NCI-H2196 (cell line): ENCODE data around the gene MRPL51.
A peak's percentile ranks its signal among the peaks of the same experiment; 100 is the strongest.
"Not testable (repeated sequence)": the region's sequence is repeated elsewhere in the genome, so short reads cannot be mapped to it uniquely, and the experiment has no call there.

ENCODE experiments used
- DNase-seq: peaks from one replicate; lab custom pipeline; 2025; ENCODE audit not compliant: unreplicated experiment; lab: John Stamatoyannopoulos, UW

The MRPL51 gene

DNA sequence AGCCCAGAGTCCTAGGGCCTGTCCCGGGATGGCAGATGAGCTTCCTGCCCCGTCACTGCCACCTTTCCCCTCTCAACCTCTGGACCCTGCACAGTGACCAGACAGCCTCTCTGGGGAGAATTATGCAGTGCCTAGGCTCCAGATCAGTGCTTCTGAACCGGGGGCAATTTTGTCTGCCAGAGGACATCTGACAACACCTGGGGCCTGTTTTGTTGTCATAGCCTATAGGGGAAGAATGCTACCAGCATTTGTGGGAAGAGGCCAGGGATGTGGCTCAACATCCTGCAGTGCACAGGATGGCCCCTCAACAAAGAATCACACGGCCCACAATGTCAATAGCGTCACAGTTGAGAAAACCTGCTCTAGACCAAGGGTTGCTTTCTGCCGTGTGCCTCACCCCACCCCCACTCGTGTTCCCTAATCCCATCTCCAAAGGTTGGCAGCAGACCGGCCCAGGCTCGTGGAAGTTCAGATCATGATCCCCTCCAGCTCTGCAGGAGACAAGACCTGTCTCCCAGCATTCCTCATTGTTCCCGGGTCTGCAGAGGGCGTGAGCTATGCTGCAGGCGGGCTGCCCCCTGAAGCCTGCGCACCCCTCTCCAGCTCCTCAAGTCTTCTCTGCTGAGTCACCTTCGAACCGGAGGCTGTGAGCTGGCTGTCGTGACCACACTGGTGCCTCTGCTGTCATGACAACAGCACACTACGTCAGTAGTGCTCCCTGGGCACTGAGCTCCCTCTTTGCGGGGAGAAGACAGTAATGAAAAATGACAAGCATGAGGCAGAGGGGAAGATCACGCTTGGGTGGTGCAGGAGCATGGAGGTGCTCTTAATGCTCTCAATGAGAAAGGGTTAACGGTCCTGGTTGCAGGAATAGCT, 39.2 kb upstream of the MRPL51 start:
- DNase-seq: peak; percentile 13

DNA sequence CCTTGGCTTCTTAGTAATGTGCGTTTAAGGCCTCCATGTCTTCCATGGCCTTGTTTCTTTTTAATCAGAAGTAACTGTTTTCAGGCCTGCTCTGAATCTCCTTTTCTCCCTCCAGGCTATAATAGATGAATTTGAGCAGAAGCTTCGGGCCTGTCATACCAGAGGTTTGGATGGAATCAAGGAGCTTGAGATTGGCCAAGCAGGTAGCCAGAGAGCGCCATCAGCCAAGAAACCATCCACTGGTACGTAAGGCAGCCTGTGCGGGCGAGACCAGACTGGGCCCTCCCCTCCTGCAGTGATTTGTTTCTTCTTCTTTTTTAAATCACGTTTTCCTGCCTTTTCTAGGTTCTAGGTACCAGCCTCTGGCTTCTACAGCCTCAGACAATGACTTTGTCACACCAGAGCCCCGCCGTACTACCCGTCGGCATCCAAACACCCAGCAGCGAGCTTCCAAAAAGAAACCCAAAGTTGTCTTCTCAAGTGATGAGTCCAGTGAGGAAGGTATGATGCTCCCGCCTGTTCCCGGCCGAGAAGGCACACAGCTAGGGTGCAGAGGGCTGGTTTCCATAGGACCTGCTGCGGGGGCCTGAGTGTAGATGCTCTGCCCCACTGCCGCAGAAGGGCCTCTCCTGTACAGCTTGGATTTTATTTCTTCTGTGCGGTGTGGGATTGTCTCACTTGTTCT, 37.7 kb upstream of the MRPL51 start:
- DNase-seq: no peak

DNA sequence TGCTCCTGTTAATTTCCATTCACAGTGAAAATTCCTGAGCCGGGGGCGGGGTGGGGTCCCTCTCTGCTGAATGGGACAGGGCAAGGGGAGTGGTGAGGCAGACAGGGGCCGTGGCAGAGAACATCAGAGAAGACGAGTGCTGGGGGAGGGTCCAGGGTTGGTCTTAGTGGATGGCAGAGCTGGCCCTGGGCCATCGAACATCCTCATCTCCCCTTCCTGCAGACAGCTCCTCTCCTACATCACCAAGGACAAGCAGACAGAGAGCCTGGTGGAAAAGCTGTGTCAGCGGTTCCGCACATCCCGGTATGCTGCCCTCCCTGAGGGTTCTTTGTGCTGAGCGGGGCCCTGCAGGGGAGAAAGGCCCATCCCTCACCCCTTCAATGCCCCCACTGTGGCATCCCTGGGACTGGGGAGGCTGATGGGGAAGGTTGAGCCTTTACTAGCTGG, 36.3 kb upstream of the MRPL51 start:
- DNase-seq: no peak

DNA sequence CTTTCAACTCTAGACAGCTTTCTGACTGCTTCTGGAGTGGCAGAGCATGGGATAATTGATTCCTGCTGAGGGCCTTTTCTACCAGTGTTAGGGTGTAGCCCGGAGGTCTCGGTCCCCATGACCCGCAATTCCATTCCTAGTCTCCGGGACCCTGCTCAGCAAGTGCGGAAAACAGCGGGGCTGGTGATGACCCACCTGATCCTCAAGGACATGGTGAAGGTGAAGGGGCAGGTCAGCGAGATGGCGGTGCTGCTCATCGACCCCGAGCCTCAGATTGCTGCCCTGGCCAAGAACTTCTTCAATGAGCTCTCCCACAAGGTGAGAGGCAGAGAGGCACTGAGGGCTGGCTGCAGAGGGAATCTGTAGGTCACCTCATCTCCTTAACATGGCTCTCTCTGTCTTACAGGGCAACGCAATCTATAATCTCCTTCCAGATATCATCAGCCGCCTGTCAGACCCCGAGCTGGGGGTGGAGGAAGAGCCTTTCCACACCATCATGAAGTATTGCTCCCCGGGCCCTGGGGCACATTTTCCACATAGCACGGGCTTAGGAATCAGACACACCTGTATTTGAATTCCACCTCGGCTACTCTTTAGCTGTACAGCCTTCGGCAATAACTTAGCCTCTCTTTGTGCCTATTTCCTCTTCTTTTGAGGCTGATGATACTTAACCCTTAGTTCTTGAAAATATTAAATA, 35.6 kb upstream of the MRPL51 start:
- no peak for DNase-seq

DNA sequence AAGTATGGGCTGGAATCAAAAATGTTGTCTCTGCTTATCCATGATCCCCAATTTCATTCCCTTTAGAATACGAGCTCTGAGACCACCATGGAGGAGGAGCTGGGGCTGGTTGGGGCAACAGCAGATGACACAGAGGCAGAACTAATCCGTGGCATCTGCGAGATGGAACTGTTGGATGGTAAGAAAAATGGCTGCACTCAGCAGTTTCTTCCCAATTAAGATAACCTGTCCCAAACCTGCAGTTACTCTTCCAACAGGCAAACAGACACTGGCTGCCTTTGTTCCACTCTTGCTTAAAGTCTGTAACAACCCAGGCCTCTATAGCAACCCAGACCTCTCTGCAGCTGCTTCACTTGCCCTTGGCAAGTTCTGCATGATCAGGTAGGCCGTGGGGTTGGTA, 34.6 kb upstream of the MRPL51 start:
- DNase-seq: no peak

DNA sequence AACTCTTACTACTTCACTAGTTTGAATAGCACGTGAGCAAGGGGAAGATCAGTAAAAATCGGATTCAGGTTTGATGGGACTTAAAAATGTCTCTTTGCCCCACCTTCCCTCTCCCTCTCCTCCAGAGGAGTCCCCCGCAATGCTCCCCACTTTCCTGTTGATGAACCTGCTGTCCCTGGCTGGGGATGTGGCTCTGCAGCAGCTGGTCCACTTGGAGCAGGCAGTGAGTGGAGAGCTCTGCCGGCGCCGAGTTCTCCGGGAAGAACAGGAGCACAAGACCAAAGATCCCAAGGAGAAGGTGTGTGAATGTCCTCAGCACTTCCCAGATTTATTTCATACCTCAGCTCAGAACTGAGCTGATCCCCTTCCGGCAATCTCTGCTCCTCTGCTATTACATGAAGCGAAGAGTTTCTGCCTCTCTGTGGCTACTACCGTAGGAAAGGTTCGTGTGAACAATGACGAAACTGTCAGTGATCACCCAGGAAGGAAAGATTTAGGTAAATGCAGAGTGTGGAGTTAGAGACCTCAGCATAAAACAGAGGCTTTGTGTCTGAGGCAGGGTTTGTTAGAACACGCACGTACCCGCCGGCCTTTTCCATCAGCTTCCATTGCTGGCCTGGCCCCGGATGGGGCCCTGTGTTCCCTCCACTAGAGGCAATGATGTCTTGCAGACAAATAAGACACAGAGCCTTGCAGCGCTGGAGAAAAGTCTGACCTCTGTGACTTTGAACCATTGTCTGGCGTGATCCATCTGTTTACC, 33.9 kb upstream of the MRPL51 start:
- DNase-seq: no peak

DNA sequence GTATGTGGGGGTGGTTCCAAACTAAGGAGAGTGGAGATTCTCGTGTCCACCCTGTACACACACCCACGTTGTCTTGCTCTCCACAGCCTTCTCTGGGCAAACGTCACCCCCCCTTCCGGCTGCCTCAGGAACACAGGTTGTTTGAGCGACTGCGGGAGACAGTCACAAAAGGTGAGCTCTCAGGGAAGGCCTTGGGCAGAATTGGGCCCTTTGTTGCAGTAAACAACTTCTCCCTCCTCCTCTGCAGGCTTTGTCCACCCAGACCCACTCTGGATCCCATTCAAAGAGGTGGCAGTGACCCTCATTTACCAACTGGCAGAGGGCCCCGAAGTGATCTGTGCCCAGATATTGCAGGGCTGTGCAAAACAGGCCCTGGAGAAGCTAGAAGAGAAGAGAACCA, 33.1 kb upstream of the MRPL51 start:
- no peak for DNase-seq

DNA sequence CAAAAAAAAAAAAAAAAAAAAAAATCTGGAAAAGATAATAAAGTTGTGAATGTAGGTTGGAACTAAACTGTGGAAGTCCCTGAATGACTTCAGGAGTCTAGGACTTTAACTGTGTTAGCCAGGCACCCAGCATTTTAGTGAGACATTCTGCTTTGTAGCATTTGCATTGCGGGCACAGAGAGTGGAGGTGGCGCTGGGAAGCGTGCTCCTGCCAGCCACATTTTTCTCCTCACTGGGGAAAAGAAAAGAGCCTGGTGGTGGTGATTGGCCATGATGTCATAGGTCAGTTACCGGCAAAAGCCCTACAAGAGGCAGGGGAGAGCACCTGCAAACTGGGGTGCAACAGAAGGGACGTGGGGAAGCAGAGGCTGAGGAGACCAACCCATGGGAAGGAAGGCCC, 31.6 kb upstream of the MRPL51 start:
- DNase-seq: no peak

DNA sequence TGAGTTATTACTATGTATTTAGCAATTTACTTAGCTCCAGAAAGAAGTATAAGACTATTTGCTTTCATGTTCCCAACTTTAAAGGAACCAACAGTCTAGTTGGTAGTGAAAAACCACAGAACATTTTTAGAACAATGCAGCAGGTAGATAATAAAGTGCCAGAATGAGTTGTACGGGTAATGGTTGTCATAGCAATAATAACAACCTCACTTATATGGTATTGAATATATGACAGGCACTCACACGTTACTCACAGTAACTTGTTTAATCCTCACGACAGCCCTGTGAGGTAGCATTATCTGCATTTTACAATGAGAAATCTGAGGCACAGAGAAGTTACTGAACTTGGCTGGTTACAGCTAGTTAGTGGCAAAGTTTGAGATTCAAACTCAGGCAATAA, 30.6 kb upstream of the MRPL51 start:
- no peak for DNase-seq

DNA sequence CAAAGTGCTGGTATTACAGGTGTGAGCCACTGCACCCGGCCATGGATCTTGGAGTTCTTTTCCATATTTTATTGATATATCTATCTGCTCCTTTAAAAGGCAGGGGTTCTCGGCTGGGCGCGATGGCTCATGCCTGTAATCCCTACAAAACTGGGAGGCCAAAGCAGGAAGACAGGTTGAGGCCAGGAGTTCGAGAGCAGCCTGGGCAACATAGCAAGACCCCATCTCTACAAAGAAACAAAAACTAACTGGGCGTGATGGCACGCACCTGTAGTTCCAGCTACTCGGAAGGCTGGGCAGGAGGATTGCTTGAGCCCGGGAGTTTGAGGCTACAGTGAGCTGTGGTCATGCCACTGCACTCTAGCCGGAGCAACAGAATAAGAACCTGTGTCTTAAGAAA, 29.1 kb upstream of the MRPL51 start:
- no peak for DNase-seq

DNA sequence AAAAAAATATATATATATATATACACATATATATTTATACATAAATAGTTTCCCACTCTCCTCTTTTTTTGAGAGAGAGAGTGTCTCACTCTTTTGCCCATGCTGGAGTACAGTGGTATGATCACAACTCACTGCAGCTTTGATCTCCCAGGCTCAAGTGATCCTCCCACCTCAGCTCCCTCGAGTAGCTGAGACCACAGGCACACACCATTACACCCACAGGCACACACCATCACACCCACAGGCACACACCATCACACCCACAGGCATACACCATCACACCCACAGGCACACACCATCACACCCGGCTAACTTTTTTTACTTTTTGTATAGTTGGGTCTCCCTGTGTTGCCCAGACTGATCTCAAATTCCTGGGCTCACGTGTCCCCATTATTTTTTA, 27.1 kb upstream of the MRPL51 start:
- no peak for DNase-seq

DNA sequence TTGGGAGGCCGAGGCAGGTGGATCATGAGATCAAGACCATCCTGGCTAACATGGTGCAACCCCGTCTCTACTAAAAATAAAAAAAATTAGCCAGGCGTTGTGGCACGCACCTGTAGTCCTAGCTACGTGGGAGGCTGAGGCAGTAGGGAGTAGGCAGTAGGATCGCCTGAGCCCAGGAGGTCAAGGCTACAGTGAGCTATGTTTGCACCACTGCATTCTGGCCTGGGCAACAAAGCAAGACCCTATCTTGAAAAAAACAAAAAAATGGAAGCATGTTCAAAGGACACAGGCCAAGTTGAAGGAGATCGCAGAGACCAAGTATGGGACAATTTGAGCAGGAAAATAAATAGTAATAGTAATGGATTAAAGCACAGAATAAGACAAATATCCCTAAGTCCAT, 15.0 kb upstream of the MRPL51 start:
- DNase-seq: no peak

DNA sequence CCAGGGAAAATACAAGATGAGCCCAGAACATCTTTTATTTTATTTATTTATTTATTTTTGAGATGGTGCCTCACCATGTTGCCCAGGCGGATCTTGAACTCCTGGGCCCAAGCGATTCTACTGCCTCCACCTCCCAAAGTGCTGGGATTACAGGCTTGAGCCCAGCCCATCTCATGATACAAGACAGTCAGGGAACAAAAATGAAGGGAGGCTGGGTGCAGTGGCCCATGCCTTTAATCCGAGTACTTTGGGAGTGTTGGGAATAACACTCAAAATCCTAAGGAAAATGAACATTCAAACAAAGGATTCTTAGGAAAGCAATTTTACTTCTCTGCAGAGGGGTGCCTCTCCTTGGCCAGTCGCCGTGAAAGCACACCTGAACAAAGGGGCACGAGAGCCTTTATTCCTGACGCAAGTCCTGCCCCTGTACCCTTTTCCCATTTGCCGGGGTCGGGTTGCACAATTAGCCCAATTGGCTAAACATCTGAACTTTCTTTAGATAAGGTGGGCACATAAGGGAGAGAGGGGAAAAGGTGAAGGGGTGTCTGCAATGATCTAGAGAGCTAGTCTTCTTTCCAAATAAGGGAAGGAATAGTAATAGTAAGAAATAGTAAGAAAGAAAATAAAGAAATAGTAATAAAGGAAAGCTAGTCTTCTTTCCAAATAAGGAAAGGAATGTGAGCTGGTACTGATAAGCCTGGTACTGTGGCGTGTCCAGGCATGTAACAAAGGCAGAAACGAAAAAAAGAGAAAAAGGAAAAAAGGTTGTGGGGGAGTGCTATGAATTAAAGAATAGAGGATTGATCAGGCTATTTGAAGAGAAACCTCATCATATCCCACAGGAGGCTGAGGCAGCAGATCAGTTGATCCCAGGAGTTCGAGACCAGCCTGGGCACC, 14.3 kb upstream of the MRPL51 start:
- DNase-seq: no peak

DNA sequence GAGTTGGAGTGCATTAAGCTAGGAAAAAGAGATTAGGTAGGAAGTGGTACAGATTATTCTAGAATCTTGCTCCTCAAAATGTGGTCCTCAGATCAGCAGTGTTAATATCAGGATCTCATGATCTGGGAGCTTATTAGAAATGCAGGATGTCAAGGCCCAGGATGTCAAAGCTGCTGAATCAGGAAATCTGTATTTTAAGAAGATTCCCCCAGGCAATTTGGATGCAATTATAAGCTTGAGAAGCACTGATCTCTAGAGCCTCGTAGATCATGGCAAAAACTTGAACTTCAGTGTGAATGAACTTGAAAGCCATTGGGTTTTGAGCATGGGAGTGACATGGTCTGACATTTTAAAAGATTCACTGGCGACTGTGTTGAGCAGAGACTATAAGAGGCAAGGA, 7.4 kb upstream of the MRPL51 start:
- no peak for DNase-seq

DNA sequence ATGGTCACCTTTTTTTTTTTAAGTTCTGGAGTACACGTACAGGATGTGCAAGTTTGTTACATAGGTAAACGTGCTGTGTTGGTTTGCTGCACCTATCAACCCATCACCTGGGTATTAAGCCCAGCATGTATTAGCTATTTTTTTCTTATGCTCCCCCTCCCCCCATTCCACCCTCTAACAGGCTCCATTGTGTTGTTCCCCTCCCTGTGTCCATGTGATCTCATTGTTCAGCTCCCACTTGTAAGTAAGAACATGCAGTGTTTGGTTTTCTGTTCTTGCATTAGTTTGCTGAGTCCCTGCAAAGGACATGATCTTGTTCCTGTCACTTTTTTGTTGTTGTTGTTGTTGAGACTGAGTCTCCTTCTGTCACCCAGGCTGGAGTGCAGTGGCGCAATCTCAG, 4.2 kb upstream of the MRPL51 start:
- DNase-seq: not testable (repeated sequence)

DNA sequence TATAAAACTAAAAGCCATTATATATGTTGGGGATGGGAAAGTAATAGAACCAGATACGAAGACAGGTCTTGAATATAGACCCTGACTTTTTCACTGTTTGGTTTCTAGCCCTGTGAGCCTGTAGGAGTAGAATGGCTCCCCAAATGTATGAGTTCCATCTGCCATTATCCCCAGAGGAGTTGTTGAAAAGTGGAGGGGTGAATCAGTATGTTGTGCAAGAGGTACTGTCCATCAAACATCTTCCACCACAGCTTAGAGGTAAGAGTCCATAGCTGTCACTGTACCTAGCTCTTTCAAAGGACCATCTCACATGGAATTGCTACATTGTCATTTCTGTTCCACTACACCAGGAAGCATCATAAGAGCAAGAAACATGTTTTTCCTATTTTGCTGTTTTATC, 1.9 kb upstream of the MRPL51 start:
- DNase-seq: no peak

DNA sequence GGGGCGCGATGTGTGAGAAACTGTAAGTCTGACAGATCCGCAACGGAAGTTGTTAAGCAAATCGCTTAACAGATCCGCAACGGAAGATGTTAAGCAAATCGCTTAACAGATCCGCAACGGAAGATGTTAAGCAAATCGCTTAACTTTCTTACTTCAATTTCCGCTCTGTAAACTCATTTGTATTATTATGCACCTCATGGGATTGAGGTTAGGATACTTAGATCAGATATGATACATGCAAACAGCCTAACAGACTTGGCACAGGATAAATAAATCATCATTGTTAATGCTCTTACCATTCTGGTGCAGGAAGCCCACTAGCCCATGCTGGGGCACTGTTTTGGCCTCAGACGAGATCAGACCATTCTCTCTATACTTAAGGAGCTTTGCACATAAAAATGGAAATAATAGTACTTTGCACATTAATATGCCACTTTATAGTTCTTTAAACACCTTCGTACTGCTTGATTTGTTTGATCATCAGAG, 1.2 kb upstream of the MRPL51 start:
- DNase-seq: no peak

DNA sequence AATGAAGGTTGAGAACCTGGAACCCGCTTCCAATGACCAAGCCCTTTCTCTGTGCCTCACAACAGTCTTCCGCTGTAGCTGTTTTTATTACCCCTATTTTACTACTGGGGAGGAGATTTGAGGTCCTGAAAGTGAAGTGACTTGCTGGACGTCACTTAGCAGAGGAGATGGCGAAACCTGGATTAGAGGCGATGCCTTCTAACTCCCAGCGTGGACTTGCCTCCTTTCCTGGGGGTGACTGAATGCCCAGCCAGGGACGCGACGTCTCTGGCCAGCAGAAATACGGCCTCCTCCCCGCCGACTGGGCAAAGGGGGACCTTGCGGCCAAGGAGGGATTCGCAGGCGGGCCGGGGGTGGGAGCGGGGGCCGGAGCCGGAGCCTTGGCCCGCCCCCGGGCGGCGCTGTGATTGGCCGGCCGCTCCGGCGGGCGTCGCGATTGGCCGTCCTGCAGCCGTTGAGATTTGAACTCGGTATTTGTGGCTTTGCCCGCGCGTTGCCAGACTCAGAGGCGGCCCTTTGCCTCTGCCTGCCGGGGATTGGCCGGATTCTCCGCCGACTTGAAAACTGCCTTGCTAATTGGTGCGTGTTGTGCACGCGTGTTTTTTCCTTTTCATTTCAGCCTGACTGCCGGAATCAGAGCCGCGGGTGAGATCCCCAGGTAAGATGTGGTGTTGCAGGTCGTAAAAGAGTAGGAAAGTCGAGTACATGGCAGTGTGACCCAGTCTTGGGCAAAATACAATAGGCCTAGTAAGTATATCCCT, 615 bp upstream of the MRPL51 start, which contains the start of gene NCAPD2:
Gene NCAPD2 (plus strand): TSS at position 606 of the 761 bp plus-strand sequence. CDS start 997 bp downstream, outside the sequence.
- DNase-seq: peak; percentile 80

DNA sequence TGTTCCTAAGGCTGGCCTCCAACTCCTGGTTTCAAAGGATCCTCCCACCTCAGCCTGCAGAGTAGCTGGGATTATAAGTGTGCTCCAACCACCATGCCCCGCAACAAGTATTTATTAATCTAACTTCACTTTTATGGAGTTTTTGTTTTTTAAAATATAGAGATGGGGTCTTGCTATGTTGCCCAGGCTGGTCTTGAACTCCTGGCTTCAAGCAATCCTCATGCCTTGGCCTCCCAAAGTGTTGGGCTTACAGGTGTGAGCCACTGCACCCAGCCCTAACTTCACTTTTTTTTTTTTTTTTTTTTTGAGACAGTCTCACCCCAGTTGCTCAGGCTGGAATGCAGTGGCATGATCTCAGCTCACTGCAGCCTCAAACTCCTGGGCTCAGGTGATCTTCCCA, 2.4 kb downstream of the MRPL51 start:
- not testable (repeated sequence) for DNase-seq
